HG03095 (cell line): ENCODE measurements around the gene CIRBP.
"Not testable (repeated sequence)": the region's sequence is repeated elsewhere in the genome, so short reads cannot be mapped to it uniquely, and the experiment has no call there.

ENCODE experiments used
- ATAC-seq: cut with Tn5 transposase; IDR thresholded peaks from one replicate; pipeline ENCODE4 v1.9.1; 2021; ENCODE audit warnings: moderate library complexity; ENCODE audit not compliant: unreplicated experiment

Gene CIRBP

DNA sequence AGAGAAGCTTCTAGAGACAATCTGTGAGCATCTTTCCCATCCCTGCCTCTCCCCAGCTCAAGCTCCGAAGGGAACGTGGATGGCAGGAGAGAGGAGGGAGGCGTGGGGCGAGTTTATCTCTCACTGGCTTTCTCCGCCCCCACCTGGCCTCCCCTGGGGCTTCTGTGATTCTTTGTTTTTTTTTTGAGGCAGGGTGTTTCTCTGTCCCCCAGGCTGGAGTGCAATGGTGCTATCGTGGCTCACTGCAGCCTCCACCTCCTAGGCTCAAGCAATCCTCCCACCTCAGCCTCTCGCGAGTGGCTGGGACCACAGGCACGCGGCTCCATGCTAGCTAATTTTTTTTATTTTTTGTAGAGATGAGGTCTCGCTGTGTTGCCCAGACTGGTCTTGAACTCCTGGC, 39.6 kb downstream of the CIRBP start:
- no peak for ATAC-seq

GRCh38 chr19:1309977-1310852, 41.1 kb downstream of the CIRBP start:
- ATAC-seq: no peak

DNA sequence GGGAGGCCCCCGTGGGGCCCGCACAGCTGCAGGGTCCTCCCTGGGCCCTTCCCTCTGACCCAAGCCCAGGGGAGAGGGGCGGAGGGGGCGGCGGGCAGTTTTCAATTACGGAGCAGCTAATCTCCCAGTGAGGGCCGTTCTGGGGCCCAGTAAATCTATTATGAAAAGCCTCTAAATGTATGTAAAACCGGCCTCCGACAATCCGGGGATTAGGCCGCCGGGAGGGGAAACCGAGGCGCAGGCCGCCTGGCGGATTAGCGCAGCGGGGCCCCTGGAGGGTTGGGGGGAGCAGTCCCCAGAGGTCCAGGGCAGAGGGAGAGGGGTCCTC, 41.7 kb downstream of the CIRBP start:
- no peak for ATAC-seq

DNA sequence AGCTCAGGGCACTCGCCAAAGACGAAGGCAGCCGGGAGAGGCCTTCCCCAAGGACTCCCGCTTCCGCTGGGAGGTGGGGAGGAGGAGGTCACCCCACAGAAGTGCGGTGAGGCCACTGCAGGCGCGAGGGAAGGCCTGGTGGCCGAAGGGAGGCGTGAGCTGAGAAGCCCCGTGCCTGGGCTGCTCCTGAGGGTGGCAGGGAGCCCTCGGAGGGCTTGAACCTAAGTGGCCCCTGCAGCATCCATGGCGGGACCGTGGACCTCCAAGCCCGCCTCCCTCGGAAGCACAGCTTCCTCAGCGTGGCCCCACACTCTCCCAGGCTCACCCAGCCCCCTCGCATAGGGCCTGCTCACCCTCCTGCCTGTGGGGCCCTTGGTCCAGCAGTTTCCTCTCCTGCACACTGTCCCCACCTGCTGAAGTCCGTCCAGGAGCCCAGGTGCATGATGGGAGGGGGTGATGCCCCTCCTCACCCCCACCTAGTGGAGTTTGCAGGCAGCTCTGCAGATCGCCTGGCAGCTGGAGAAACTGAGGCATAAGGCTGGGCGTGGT, 42.5 kb downstream of the CIRBP start:
- no peak for ATAC-seq

- no peak for ATAC-seq
Observed at GRCh38 chr19:1312767-1313694, 43.9 kb downstream of the CIRBP start.

DNA sequence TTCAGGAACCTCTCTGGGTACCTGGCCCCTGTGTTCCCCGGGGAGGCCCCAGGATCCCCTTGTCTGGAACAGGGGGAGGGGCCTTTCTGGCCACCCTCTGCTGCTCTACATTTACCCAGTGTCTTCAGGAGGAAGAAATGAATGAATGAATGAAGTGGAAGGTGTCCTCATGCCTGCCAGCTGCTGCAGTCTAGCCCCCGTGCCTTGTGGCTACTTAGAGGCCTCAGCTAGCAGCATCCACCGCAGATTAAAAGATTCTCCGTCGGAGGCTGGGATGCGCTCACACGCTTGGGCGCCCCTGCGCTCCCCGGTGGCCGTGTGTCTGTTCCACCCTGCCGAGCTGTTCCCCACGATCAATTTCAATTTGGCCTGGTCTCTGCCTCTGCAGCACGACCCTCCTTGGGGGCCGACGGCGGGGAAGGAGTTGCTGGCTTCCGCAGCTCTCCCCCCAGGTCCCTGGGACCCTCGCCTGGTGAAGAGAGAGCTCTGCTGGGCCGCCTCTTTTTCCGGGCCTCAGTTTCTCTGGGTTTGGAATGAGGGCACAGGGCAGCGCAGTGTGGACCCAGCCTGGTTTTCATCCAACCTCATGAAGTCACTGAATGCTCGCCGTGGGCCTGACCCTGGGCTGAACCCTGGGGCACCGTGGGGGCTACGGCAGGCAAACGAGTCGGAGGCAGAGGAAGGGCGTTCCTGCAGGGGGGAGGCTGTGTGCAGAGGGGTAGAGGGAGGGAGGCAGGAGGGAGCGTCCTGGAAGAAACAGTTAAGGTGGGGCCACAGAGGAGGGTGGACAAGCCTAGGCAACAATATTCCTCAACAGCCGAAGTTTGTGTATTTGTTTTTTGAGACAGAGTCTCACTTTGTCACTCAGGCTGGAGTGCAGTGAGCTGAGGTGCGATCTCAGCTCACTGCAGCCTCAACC, 44.8 kb downstream of the CIRBP start:
- ATAC-seq: no peak

GRCh38 chr19:1315470-1316166, 46.5 kb downstream of the CIRBP start:
- no peak for ATAC-seq

DNA sequence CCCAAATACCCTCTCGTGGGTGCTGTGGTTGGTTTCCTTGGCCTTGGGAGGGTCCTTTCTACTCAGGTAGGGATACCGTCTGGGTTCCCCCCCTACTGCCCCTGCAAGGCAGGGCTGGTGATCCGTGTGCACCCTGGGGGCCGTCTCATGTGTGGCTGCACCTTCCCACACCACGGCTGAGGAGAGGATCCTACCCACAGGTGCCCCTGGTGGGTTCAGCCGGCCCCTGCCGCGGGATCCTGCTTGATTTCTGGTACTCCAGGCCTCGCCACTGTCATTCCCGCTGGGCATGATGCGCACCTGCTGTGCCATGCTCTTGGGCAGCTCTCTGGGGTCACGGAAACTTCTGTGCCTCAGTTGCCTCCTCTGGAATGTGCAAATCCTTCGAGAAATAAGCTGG, 47.3 kb downstream of the CIRBP start:
- no peak for ATAC-seq

- ATAC-seq: no peak
Observed at GRCh38 chr19:1317274-1318003, 48.3 kb downstream of the CIRBP start.

DNA sequence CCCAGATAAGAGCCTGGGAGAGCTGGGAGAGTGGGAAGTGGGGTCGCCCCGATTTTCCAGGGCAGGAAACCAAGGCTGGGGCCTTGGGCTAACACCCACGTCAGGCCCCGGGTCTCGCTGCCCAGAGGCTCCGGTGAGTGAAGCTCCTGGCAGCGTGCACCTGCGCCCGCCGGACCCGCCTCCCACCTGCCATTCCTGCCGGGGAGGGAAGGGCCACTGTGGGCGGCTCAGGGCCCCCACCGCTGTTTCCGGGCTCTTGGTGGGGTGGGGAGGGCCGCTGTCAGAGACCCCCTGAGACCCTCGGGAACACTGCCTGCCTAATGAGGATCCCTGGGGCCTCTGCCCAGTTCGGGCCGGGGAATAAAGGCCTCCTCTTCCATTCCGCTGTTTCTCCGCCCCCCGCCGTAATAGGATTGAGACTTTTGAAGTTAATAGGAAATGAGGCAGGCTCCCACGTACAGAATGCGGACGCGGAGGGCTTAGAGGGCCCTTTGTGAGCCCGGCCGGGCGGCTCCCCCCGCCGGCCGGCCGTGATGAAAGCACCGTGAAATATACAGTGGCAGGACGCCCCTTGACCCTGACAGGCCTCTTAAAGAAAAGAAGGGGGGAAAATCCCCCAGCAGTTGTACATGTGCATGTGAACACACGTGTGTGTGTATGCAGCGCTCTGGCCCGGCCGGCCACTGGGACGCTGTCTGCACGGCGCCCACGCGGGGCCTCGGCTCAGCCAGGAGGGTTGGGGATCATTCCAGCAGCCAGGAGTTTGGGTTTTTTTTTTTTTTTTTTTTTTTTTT, 49.7 kb downstream of the CIRBP start:
- ATAC-seq: no peak

DNA sequence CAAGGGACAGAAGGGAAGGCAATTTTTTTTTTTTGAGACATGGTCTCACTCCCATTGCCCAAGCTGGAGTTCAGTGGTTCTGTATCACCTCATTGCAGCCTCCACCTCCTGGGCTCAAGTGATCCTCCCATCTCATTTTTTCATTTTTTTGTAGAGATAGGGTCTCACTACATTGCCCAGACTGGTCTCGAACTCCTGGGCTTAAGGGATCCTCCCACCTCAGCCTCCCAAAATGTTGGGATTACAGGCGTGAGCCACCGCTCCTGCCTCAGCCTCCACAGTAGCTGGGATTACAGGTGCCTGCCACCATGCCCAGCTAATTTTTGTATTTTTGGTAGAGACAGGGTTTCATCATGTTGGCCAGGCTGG, 51.1 kb downstream of the CIRBP start:
- not testable (repeated sequence) for ATAC-seq

GRCh38 chr19:1321539-1321938, 52.4 kb downstream of the CIRBP start:
- ATAC-seq: no peak

- no peak for ATAC-seq
Observed at GRCh38 chr19:1322198-1322981, 53.3 kb downstream of the CIRBP start.

DNA sequence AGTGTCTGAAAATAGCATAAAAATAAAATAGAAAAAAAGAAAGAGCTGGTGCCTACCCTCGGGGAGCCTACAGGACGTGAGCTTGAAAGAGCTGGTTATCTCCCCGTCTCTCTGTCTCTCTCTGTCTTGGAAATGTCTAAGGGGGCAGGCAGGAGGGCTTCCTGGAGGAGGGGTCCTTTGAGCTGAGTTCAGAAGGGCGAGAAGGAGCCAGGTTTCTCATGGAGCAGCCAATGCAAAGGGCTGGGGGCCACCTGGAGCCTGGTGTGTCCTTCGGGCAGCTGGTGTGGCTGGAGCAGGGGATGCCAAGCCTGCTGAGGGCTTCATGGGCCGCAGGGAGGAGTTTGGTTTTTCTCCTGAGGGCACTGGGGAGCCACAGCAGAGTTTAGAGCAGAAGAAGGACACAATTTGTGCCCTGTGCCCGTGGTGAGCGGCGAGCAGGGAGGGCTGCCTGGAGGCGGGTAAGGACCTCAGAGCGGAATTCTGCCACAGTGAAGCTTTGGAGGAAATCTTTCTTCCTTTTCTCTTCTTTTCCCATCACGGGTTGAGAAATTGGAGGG, 55.2 kb downstream of the CIRBP start:
- ATAC-seq: no peak
